Adrenal gland (tissue), 5 donors: ENCODE data around the gene STAP2.

ENCODE experiments used
- POLR2A ChIP-seq, 2 donors: fragments of 450-650 bp; IDR thresholded peaks; one replicate each; pipeline ENCODE4 v1.6.1; 2017; ENCODE audit warnings: antibody characterized with exemption in 2 of 2, mild to moderate bottlenecking in 2 of 2, moderate library complexity in 1 of 2
- TF ChIP-seq, protein P1 (sequence below), 6 experiments: fragments of 450-650 bp in 4 of 6; fragments of 200-600 bp in 2 of 6; sonication (generic) in 1 of 6; IDR thresholded peaks; 1 replicate in 5 of 6; 2 replicates in 1 of 6; pipeline versions ENCODE4 v1.5.1 to v1.8.0; 2016 to 2021; ENCODE audit warnings: antibody characterized with exemption in 6 of 6, mild to moderate bottlenecking in 2 of 6, moderate library complexity in 1 of 6
- donor health status: DM: no; HTN: no; CAD: no.

DNA sequence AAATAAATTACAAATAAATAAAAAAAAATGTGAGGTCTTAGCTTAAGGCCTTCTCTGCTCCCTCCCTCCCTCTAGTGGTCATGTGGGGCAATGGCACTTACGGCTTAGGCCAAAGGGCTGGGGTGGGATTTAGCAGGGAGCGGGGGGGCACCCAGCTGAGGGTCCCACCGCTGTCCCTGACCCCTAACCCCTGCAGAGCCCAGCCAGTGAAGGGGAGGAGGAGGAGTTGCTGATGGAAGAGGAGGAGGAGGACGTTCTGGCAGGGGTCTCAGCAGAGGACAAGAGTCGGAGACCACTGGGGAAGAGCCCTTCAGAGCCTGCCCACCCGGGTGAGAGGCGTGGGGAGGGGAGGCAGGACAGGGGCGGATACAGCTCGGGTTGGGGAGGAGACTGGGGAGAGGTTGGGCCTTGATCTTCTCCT lies 14.1 kb upstream of the STAP2 start:
- TF ChIP-seq, protein P1, sequence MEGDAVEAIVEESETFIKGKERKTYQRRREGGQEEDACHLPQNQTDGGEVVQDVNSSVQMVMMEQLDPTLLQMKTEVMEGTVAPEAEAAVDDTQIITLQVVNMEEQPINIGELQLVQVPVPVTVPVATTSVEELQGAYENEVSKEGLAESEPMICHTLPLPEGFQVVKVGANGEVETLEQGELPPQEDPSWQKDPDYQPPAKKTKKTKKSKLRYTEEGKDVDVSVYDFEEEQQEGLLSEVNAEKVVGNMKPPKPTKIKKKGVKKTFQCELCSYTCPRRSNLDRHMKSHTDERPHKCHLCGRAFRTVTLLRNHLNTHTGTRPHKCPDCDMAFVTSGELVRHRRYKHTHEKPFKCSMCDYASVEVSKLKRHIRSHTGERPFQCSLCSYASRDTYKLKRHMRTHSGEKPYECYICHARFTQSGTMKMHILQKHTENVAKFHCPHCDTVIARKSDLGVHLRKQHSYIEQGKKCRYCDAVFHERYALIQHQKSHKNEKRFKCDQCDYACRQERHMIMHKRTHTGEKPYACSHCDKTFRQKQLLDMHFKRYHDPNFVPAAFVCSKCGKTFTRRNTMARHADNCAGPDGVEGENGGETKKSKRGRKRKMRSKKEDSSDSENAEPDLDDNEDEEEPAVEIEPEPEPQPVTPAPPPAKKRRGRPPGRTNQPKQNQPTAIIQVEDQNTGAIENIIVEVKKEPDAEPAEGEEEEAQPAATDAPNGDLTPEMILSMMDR (IDR thresholded peaks at IDR 0.05), result peak; percentile 39 to 86 (median 76)
- no peak for TF ChIP-seq POLR2A (IDR thresholded peaks at IDR 0.05)
